HG03378 (cell line): ENCODE data around the gene IAH1.

Source experiments
- ATAC-seq: cut with Tn5 transposase; IDR thresholded peaks from one replicate; pipeline ENCODE4 v1.9.1; 2021; ENCODE audit warnings: mild to moderate bottlenecking, moderate library complexity; ENCODE audit not compliant: unreplicated experiment

The IAH1 gene

GRCh38 chr2:9527995-9528787, 53.8 kb downstream of the IAH1 start:
- no peak for ATAC-seq

DNA sequence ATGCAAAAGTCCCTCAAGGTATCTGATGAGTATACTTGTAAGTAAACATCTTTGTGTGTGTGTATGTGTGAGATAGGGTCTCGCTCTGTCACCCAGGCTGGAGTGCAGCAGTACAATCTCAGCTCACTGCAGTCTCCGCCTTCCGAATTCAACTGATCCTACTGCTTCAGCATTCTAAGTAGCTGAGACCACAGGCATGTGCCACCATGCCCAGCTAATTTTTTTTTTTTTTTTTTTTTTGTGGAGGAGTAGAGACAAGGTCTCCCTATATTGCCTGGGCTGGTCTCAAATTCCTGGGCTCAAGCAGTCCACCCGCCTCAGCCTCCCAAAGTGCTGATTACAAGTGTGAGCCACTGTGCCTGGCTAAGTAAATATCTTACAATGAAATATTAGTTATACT, 58.1 kb downstream of the IAH1 start:
- ATAC-seq = no peak

DNA sequence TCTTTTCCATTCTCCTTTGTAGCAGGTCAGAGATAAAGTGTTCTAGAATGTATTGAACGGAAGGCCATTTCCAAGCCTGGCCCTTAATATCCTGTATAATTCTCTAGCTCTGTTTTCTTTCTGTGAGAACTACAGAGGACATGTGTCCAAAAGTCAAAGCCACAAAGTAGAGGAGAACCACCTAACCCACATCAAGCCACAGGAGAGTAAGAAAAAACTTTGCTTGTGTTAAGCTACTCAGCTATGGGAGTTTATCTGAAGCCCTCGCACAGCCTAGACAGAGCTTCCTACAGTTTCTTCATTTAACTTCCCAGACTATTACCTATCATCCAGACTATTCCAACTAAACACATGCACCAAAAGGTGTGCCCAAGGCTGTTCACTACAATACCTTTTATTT, 59.3 kb downstream of the IAH1 start:
- ATAC-seq = no peak

DNA sequence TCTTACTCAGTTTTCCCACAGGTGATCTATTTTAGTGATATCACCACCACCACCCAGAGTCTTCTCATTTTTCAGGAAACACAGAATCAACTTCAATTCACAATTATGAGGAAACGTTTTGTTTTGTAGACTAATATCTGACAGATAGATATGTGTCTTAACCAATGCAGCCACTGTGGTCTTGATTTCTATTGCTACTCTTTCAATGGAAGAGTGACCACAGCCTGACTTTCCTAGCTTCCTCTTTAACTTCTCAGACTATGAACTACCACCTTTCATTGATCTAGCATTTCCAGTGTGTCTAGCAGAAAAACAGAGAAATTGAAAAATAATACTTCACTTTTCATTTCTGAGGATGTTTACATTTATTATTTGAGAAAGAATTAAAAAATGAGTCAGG, 60.8 kb downstream of the IAH1 start:
- ATAC-seq = no peak

- ATAC-seq = no peak
Observed at GRCh38 chr2:9536504-9536903, 62.2 kb downstream of the IAH1 start.

GRCh38 chr2:9538000-9538507, 63.7 kb downstream of the IAH1 start:
- no peak for ATAC-seq
